Osteocyte (in vitro differentiated cells): ENCODE measurements around the gene PDPK1. TPM values are rescaled to one million over a fixed set of nuclear protein-coding genes. Genes with fewer than 3 reads are reported as not detected.

ENCODE experiments used
- DNase-seq: peaks from one replicate; pipeline ENCODE4 v3.0.0; 2021; ENCODE audit warnings: mixed read lengths; ENCODE audit not compliant: unreplicated experiment; ENCODE audit errors: extremely low spot score
- H3K27ac Mint-ChIP-seq: one replicate; pipeline ENCODE4 v1.8.0; 2021; ENCODE audit warnings: mild to moderate bottlenecking, mixed read lengths; ENCODE audit not compliant: unreplicated experiment
- H3K27me3 Mint-ChIP-seq: one replicate; pipeline ENCODE4 v1.8.0; 2021; ENCODE audit warnings: mixed read lengths; ENCODE audit not compliant: unreplicated experiment
- H3K36me3 Mint-ChIP-seq: one replicate; pipeline ENCODE4 v1.8.0; 2021; ENCODE audit warnings: mixed read lengths; ENCODE audit not compliant: unreplicated experiment
- H3K4me1 Mint-ChIP-seq: one replicate; pipeline ENCODE4 v1.8.0; 2021; ENCODE audit warnings: mixed read lengths; ENCODE audit not compliant: unreplicated experiment
- H3K4me3 Mint-ChIP-seq: one replicate; pipeline ENCODE4 v1.8.0; 2021; ENCODE audit warnings: mild to moderate bottlenecking, moderate library complexity, mixed read lengths; ENCODE audit not compliant: unreplicated experiment
- H3K9me3 Mint-ChIP-seq: one replicate; pipeline ENCODE4 v1.8.0; 2021; ENCODE audit warnings: mixed read lengths; ENCODE audit not compliant: unreplicated experiment
- CTCF ChIP-seq: fragments of 200-600 bp; sonication (generic); IDR thresholded peaks from 2 replicates; pipeline ENCODE4 v1.5.0; 2021; ENCODE audit warnings: antibody characterized with exemption, mild to moderate bottlenecking, moderate library complexity
- total RNA-seq: library from RNA; stranded (reverse); gene quantifications from 2 replicates; pipeline ENCODE4 v1.2.1, GENCODE V29; 2021

The PDPK1 gene
- total RNA-seq, 1 donor from 2014 or later, result 45.8 TPM

- DNase-seq, result no peak
- no peaks in the 10 kb centered on the region for H3K9me3 Mint-ChIP-seq
- no peak overlapping the region for H3K4me3 Mint-ChIP-seq
- H3K36me3 Mint-ChIP-seq, result peaks cover 22% of the 10 kb centered on the region
- no peaks in the 10 kb centered on the region for H3K4me1 Mint-ChIP-seq
- TF ChIP-seq CTCF, result no peak
- no peaks in the 10 kb centered on the region for H3K27me3 Mint-ChIP-seq
- no peak overlapping the region for H3K27ac Mint-ChIP-seq
These were observed 47.2 kb downstream of the PDPK1 start for GRCh38 chr16:2584729-2585650.

GRCh38 chr16:2585651-2586081, 47.8 kb downstream of the PDPK1 start:
- no peak for DNase-seq
- TF ChIP-seq CTCF, result no peak
- Mint-ChIP-seq H3K27me3 (no peaks in the 10 kb centered on the region), H3K27ac (no peak overlapping the region), H3K4me3 (no peak overlapping the region), H3K4me1 (no peaks in the 10 kb centered on the region), H3K9me3 (no peaks in the 10 kb centered on the region), H3K36me3 (peaks cover 25% of the 10 kb centered on the region)

- no peak for DNase-seq
- Mint-ChIP-seq H3K4me3 (no peak overlapping the region), H3K27ac (no peak overlapping the region), H3K36me3 (peaks cover 25% of the 10 kb centered on the region), H3K27me3 (no peaks in the 10 kb centered on the region), H3K9me3 (no peaks in the 10 kb centered on the region), H3K4me1 (no peaks in the 10 kb centered on the region)
- TF ChIP-seq CTCF, result no peak
These were observed 48.4 kb downstream of the PDPK1 start for GRCh38 chr16:2586241-2586640.

GRCh38 chr16:2586901-2587480, 49.2 kb downstream of the PDPK1 start:
- Mint-ChIP-seq H3K27ac (no peak overlapping the region), H3K27me3 (no peaks in the 10 kb centered on the region), H3K4me1 (no peaks in the 10 kb centered on the region), H3K9me3 (no peaks in the 10 kb centered on the region), H3K4me3 (no peak overlapping the region), H3K36me3 (peaks cover 25% of the 10 kb centered on the region)
- no peak for TF ChIP-seq CTCF
- DNase-seq, result no peak

GRCh38 chr16:2587891-2588565, 50.2 kb downstream of the PDPK1 start:
- Mint-ChIP-seq H3K27ac (no peak overlapping the region), H3K36me3 (peaks cover 25% of the 10 kb centered on the region), H3K4me3 (no peak overlapping the region), H3K9me3 (no peaks in the 10 kb centered on the region), H3K4me1 (no peaks in the 10 kb centered on the region), H3K27me3 (no peaks in the 10 kb centered on the region)
- no peak for TF ChIP-seq CTCF
- DNase-seq, result no peak
